K562 (cell line): Measurements from ENCODE around the gene EML3. TPM values are rescaled to one million over a fixed set of nuclear protein-coding genes. Genes with fewer than 3 reads are reported as not detected.

Experiments
- BACH1 ChIP-seq: fragments of 200-800 bp; sonication (Bioruptor generic); IDR thresholded peaks from 2 replicates; pipeline ENCODE4 v1.6.1; 2016; ENCODE audit warnings: missing genetic modification characterization, missing compliant biosample characterization
- CBFA2T2 ChIP-seq: fragments of 450-650 bp; conservative IDR thresholded peaks from 2 replicates; pipeline ENCODE4 v1.6.1; 2017; ENCODE audit warnings: mild to moderate bottlenecking
- CHD2 ChIP-seq: IDR thresholded peaks from 2 replicates; pipeline ENCODE4 v1.6.1; 2011; ENCODE audit warnings: low read depth, low read length
- CHD7 ChIP-seq: fragments of 200-600 bp; sonication (generic); IDR thresholded peaks from one replicate; pipeline ENCODE4 v1.6.1; 2012; ENCODE audit warnings: mild to moderate bottlenecking, low read depth, low read length, inconsistent platforms
- E2F5 ChIP-seq: sonication (generic); formaldehyde crosslinking; IDR thresholded peaks from 2 replicates; pipeline ENCODE4 v1.8.0; 2022; ENCODE audit warnings: mild to moderate bottlenecking, missing genetic modification reagents
- MTF1 ChIP-seq: fragments of 250-450 bp; sonication (Bioruptor Pico); IDR thresholded peaks from 2 replicates; pipeline ENCODE4 v1.9.0; 2021; ENCODE audit warnings: moderate library complexity, mild to moderate bottlenecking, inconsistent platforms, borderline replicate concordance
- MYNN ChIP-seq, 2 experiments: sonication (generic); formaldehyde crosslinking in 1 of 2; IDR thresholded peaks; 2 replicates each; pipeline versions ENCODE4 v1.5.0 to v1.6.1; 2016 to 2020; ENCODE audit warnings: antibody characterized with exemption in 1 of 2, missing genetic modification reagents in 1 of 2
- PURB ChIP-seq: sonication (generic); formaldehyde crosslinking; IDR thresholded peaks from 2 replicates; pipeline ENCODE4 v1.9.0; 2021; ENCODE audit warnings: low read depth, mild to moderate bottlenecking, missing genetic modification reagents
- PYGO2 ChIP-seq: fragments of 450-650 bp; IDR thresholded peaks from 2 replicates; pipeline ENCODE4 v1.6.1; 2016; ENCODE audit warnings: mild to moderate bottlenecking, missing genetic modification characterization, moderate library complexity, missing compliant biosample characterization
- TAL1 ChIP-seq: fragments of 450-650 bp; IDR thresholded peaks from 2 replicates; pipeline ENCODE4 v1.6.1; 2016; ENCODE audit warnings: mild to moderate bottlenecking
- ZBTB2 ChIP-seq: fragments of 450-650 bp; IDR thresholded peaks from 2 replicates; pipeline ENCODE4 v1.6.1; 2016; ENCODE audit warnings: antibody characterized with exemption
- ZNF324 ChIP-seq: fragments of 250-450 bp; sonication (Bioruptor Pico); IDR thresholded peaks from 2 replicates; pipeline ENCODE4 v1.4.0; 2020; ENCODE audit warnings: mild to moderate bottlenecking
- polyA plus RNA-seq, 8 experiments: library from polyadenylated mRNA; depleted of rRNA in 4 of 8; stranded (reverse) in 5 of 8; unstranded in 3 of 8; fragments of >200 nt; fragmentation: Nextera tagmentation in 2 of 8; fragmentation: Illumina TruSeq in 1 of 8; extraction: Ambion mirVana in 2 of 8; extraction: Trizol in 1 of 8; gene quantifications; 2 replicates each; pipeline versions ENCODE4 v1.2.1 to v1.2.3, GENCODE V29; 2011 to 2014; ENCODE audit warnings: inconsistent platforms in 1 of 8, missing spikeins in 1 of 8
- total RNA-seq, 7 experiments: library from RNA; depleted of rRNA in 6 of 7; stranded (reverse); fragments of >200 nt in 6 of 7; fragmentation: Illumina TruSeq in 2 of 7; extraction: Trizol in 2 of 7; gene quantifications; 2 replicates each; pipeline versions ENCODE4 v1.2.1 to v1.2.3, GENCODE V29; 2011 to 2021; ENCODE audit warnings: low replicate concordance in 1 of 7

Gene EML3
- total and polyA plus RNA-seq, 9 of the 15 experiments (the other 6 are each of a cell fraction or from before 2014, with no cell fraction given) = 0.32 to 90.5 (median 26.4) TPM

DNA sequence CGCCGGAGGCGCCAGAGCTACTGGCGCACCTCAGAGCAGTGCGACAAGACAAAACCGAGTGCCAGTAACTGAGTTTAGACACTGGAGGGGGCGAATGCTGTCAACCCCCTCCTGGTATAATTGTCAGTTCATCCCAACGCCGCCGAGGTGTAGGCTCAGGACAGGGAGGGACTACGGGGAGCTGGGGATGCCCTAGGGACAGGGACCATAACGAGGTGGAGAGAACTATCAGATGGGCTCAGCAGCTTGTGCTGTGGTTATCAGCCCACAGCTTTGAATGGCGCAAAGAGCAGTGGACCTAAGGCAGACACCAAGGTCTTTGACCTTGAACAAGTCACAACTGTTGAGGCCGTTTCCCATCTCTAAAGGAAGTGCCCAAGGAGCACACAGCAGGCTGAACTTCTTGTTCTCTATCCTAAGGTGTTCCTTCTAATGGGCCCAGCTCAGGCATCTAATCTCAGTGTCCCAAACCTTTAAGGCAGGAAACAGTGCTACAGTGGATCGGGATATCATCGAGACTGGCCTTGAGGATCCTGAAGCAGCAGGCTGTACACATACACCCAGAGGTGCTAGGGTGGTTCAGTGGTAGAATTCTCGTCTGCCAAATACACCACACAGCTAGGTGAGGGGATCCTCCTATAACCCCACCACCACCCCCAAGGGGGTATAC lies 20.3 kb downstream of the EML3 start (continued):
- TF ChIP-seq CHD7 (no peak), PURB (CRISPR knock-in tag) (no peak), CHD2 (0 out of 2 replicates have a peak, but pooled peaks have one; percentile 24), CBFA2T2 (0 out of 2 replicates have a peak, but pooled peaks have one; percentile 7), E2F5 (CRISPR knock-in tag) (no peak), ZBTB2 (no peak), ZNF324 (CRISPR knock-in tag) (no peak), MTF1 (CRISPR knock-in tag) (no peak), BACH1 (tag) (no peak), TAL1 (peak; percentile 26; the same call in 1 of the 2 replicates), MYNN (IDR thresholded peaks at IDR 0.05) (peak; percentile 46; the same call in 1 of the 2 replicates), MYNN (CRISPR knock-in tag; IDR thresholded peaks at IDR 0.05) (no peak), PYGO2 (tag) (no peak)
